ENCODE data around the gene FAM120A.

DNA sequence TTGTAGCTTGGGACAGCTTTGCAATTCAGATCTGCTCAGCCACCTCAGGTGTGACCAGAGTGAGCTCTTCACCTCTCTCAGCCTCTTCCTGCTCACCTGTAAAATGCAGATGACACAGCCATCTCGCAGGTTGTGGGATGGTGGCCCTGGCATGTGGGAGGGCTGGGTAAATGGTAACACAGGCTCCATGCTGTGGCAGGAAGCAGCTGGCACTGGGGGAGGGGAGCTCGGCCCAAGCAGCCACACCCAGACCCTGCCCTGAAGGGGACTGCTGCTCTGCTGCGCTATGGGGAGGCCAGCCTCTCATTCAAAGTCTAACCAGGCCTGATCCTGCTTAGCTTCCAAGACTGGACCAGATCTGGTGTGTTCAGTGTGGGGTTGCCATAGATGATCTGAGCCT, 149.0 kb downstream of the FAM120A start:
- TF ChIP-seq POLR2A (IDR thresholded peaks at IDR 0.05), result no peak
- TF ChIP-seq, protein P1, sequence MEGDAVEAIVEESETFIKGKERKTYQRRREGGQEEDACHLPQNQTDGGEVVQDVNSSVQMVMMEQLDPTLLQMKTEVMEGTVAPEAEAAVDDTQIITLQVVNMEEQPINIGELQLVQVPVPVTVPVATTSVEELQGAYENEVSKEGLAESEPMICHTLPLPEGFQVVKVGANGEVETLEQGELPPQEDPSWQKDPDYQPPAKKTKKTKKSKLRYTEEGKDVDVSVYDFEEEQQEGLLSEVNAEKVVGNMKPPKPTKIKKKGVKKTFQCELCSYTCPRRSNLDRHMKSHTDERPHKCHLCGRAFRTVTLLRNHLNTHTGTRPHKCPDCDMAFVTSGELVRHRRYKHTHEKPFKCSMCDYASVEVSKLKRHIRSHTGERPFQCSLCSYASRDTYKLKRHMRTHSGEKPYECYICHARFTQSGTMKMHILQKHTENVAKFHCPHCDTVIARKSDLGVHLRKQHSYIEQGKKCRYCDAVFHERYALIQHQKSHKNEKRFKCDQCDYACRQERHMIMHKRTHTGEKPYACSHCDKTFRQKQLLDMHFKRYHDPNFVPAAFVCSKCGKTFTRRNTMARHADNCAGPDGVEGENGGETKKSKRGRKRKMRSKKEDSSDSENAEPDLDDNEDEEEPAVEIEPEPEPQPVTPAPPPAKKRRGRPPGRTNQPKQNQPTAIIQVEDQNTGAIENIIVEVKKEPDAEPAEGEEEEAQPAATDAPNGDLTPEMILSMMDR (IDR thresholded peaks at IDR 0.05), result no peak
